ENCODE data around the gene INSRR. TPM values are rescaled to one million over a fixed set of nuclear protein-coding genes. Genes with fewer than 3 reads are reported as not detected.

Gene INSRR
- total and polyA plus RNA-seq, 9 of the 15 experiments (the other 6 are each of a cell fraction or from before 2014, with no cell fraction given) = 0.03 to 0.18 (median 0.06) TPM; not detected in 3

GRCh38 chr1:156816561-156817328 is 42.2 kb downstream of the INSRR start, which contains the start of gene SH2D2A (continued):
- TF ChIP-seq TFAP4 (CRISPR knock-in tag; IDR thresholded peaks at IDR 0.05; ENCODE audit: borderline replicate concordance) = peak; percentile 64; the same call in 1 of the 2 replicates
- TF ChIP-seq MAFF (IDR thresholded peaks at IDR 0.05; ENCODE audit: low read length) = 0 out of 2 replicates have a peak, but pooled peaks have one; percentile 21
- TF ChIP-seq RBFOX2 (IDR thresholded peaks at IDR 0.05; ENCODE audit: low read depth, low read length) = peak; percentile 60
- TF ChIP-seq YY1 (IDR thresholded peaks at IDR 0.05; ENCODE audit: borderline replicate concordance in 1 of 3, control insufficient read depth in 1 of 3, extremely low read depth in 1 of 3, insufficient read depth in 3 of 3, insufficient read length in 1 of 3, insufficient replicate concordance in 2 of 3, low read depth in 1 of 3, low read length in 2 of 3) = peak in 2 of 3 experiments; percentile 29 to 58
- TF ChIP-seq SMARCE1 (IDR thresholded peaks at IDR 0.05) = 0 out of 2 replicates have a peak, but pooled peaks have one; percentile 51
- TF ChIP-seq ZNF57 (CRISPR knock-in tag; IDR thresholded peaks at IDR 0.05) = no peak
- TF ChIP-seq ZNF263 (CRISPR knock-in tag; IDR thresholded peaks at IDR 0.05; ENCODE audit: borderline replicate concordance) = 0 out of 2 replicates have a peak, but pooled peaks have one; percentile 15
- no peak for TF ChIP-seq NR4A1 (CRISPR knock-in tag; IDR thresholded peaks at IDR 0.05)
- TF ChIP-seq NR4A1 (tag; IDR thresholded peaks at IDR 0.05) = 0 out of 2 replicates have a peak, but pooled peaks have one; percentile 21
- peak; percentile 92 for TF ChIP-seq GABPB1 (CRISPR knock-in tag; IDR thresholded peaks at IDR 0.05)
- TF ChIP-seq RFX7 (CRISPR knock-in tag; IDR thresholded peaks at IDR 0.05) = no peak
- TF ChIP-seq CREB3L1 (IDR thresholded peaks at IDR 0.05; ENCODE audit: borderline replicate concordance, low read depth) = 0 out of 2 replicates have a peak, but pooled peaks have one; percentile 33
- TF ChIP-seq NCOR1 (IDR thresholded peaks at IDR 0.05) = peak; percentile 32
- TF ChIP-seq DACH1 (IDR thresholded peaks at IDR 0.05; ENCODE audit: partially characterized antibody) = no peak
- TF ChIP-seq TAL1 (IDR thresholded peaks at IDR 0.05) = no peak
- no peak for TF ChIP-seq ZNF224 (CRISPR knock-in tag; IDR thresholded peaks at IDR 0.05)
- no peak for TF ChIP-seq RNF219 (CRISPR knock-in tag; IDR thresholded peaks at IDR 0.05)
- TF ChIP-seq FOXA1 (IDR thresholded peaks at IDR 0.05; ENCODE audit: borderline replicate concordance) = no peak
- TF ChIP-seq PKNOX1 (IDR thresholded peaks at IDR 0.05) = peak; percentile 46
- peak; percentile 62; the same call in 1 of the 2 replicates for TF ChIP-seq MTA3 (IDR thresholded peaks at IDR 0.05; ENCODE audit: borderline replicate concordance)
- TF ChIP-seq GATA2 (CRISPR knock-in tag; IDR thresholded peaks at IDR 0.05) = no peak

Measured in K562 (cell line).